ENCODE measurements around the gene KRTAP21-2. TPM values are rescaled to one million over a fixed set of nuclear protein-coding genes. Genes with fewer than 3 reads are reported as not detected.

The KRTAP21-2 gene
- not detected in 2 replicates for total RNA-seq

DNA sequence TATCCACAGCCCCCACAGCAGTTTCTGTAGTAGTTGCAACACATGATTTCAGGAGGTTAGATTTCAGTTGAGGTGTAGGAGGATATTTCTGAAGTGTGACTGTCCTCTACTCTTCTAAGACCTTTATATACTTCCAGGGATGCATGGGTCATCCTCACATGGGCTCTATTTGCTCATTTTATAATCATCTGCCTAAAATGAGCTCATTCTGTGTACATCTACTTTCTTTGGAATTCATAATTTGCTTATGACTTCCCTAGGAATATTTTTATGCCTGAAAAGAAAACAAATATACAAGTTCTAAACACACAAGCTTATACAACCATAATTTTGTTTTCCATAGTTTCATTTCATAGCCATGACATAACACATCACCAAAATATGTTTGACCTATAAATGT lies at the start of gene KRTAP21-2:
KRTAP21-2 (minus strand) TSS at position 101 of the 400 bp plus-strand sequence; CDS start at position 44, 57 bp downstream.

DNA sequence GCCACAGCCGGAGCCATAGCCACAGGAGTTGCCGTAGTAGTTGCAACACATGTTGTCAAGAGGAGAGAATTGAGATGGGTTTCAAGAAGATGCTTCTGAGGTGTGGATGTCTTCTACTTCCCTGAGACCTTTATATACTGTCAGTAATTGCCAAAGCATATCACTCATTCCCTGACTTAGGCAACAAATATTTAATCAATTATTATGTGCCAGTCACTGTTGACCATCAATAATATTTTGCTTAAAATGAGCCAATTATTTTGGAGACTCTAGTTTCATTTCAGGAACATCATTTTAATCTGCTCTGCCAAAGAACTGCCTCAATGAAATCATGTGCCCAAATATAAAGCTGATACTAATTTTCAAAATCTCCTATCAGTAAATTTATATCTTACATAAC lies 8.3 kb upstream of the KRTAP21-2 start, which contains the start of gene KRTAP21-1:
KRTAP21-1 (minus strand) TSS at position 101 of the 400 bp plus-strand sequence; CDS start at position 51, 50 bp downstream.

DNA sequence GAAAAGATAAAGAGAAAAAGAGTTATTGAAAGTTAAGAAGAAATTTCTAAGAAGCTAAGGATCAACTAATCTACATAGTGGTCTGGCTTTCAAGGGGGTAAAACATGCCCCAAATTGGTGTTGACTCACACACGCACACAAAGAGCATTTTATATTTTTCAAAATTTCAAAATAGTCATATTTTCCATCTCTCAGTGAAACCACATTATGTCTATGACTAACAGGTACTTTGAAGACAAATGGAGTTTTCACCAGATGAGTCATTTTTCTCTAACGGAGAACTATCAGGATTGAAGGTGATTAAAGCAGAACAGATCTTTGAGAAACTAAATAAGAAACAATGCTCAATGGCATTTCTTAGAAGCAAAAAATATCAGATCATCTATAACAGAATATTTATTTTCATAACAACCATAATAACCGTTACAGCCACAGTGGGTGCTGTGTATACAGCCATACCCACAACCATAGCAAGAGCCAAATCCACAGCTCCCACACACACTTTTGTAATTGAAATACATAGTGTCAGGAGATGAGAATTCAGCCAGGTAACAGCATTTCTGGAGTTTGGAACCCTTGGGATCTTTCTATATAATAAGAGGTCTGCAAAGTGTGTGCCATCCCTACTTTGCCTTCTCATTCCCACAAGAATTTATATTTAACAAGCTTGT lies 28.7 kb downstream of the KRTAP21-2 start, which contains the start of gene KRTAP21-3:
KRTAP21-3 (minus strand) TSS at position 539 of the 671 bp plus-strand sequence; CDS start at position 521, 18 bp downstream.

Other genes with a start within 250 kb of the KRTAP21-2 start
- gene KRTAP19-5, start 245.1 kb downstream of the KRTAP21-2 start, total RNA-seq, result not detected in 2 replicates
- gene KRTAP19-6, start 205.4 kb downstream of the KRTAP21-2 start, total RNA-seq, result not detected in 2 replicates
- not detected in 2 replicates for gene KRTAP19-7, start 185.9 kb downstream of the KRTAP21-2 start, total RNA-seq
- gene KRTAP22-2, start 156.9 kb downstream of the KRTAP21-2 start, total RNA-seq, result not detected in 2 replicates
- gene KRTAP6-3, start 154.8 kb downstream of the KRTAP21-2 start, total RNA-seq, result not detected in 2 replicates
- gene KRTAP6-2, start 148.4 kb downstream of the KRTAP21-2 start, total RNA-seq, result not detected in 2 replicates
- gene KRTAP22-1, start 146.2 kb downstream of the KRTAP21-2 start, total RNA-seq, result not detected in 2 replicates
- not detected in 2 replicates for gene KRTAP6-1, start 133.3 kb downstream of the KRTAP21-2 start, total RNA-seq
- not detected in 2 replicates for gene KRTAP20-1, start 130.8 kb downstream of the KRTAP21-2 start, total RNA-seq
- not detected in 2 replicates for gene KRTAP20-4, start 126.6 kb downstream of the KRTAP21-2 start, total RNA-seq
- gene KRTAP20-2, start 112.1 kb downstream of the KRTAP21-2 start, total RNA-seq, result not detected in 2 replicates
- gene KRTAP20-3, start 104.4 kb downstream of the KRTAP21-2 start, total RNA-seq, result not detected in 2 replicates
- not detected in 2 replicates for gene KRTAP21-3, start 28.5 kb downstream of the KRTAP21-2 start, total RNA-seq
- not detected in 2 replicates for gene KRTAP21-1, start 8.2 kb upstream of the KRTAP21-2 start, total RNA-seq
- gene KRTAP8-1, start 66.0 kb upstream of the KRTAP21-2 start, total RNA-seq, result not detected in 2 replicates
- not detected in 2 replicates for gene KRTAP7-1, start 82.5 kb upstream of the KRTAP21-2 start, total RNA-seq
- gene KRTAP11-1, start 134.3 kb upstream of the KRTAP21-2 start, total RNA-seq, result not detected in 2 replicates